Esophagus muscularis mucosa (tissue), 4 donors: ENCODE measurements around the gene GOSR1. TPM values are rescaled to one million over a fixed set of nuclear protein-coding genes. Genes with fewer than 3 reads are reported as not detected.
"Not testable (repeated sequence)": the region's sequence is repeated elsewhere in the genome, so short reads cannot be mapped to it uniquely, and the experiment has no call there.

Source experiments
- DNase-seq: peaks from one replicate; pipeline ENCODE4 v3.0.0-alpha.2; 2017; ENCODE audit errors: extremely low spot score
- H3K27ac ChIP-seq, 4 donors: fragments of 200-600 bp; sonication (generic); replicated peaks in 1 of 4; 1 replicate in 3 of 4; 2 replicates in 1 of 4; pipeline ENCODE4 v1.5.1; 2016 to 2019; ENCODE audit warnings: mild to moderate bottlenecking in 1 of 4
- H3K27me3 ChIP-seq, 4 donors: fragments of 200-600 bp; sonication (generic); one replicate each; pipeline versions ENCODE4 v1.5.1 to v1.6.0; 2016 to 2019
- H3K36me3 ChIP-seq, 4 donors: fragments of 200-600 bp; sonication (generic); one replicate each; pipeline ENCODE4 v1.5.1; 2016 to 2019
- H3K4me1 ChIP-seq, 4 donors: fragments of 200-600 bp; sonication (generic); one replicate each; pipeline ENCODE4 v1.5.1; 2016 to 2019
- H3K4me3 ChIP-seq, 4 donors: fragments of 200-600 bp; sonication (generic); 1 replicate in 2 of 4; 2 replicates in 2 of 4; pipeline ENCODE4 v1.5.1; 2016 to 2019; ENCODE audit warnings: mild to moderate bottlenecking in 4 of 4, moderate library complexity in 1 of 4
- H3K9me3 ChIP-seq, 4 donors: fragments of 200-600 bp; sonication (generic); 1 replicate in 3 of 4; 2 replicates in 1 of 4; pipeline ENCODE4 v1.5.1; 2016 to 2019
- EP300 ChIP-seq: sonication (generic); formaldehyde crosslinking; IDR thresholded peaks from one replicate; pipeline ENCODE4 v1.6.1; 2017; ENCODE audit warnings: antibody characterized with exemption
- POLR2A ChIP-seq: fragments of 450-650 bp; IDR thresholded peaks from one replicate; pipeline ENCODE4 v1.6.1; 2017; ENCODE audit warnings: antibody characterized with exemption, moderate library complexity, mild to moderate bottlenecking, low read depth
- POLR2AphosphoS5 ChIP-seq, 2 donors: sonication (generic); formaldehyde crosslinking; IDR thresholded peaks; one replicate each; pipeline ENCODE4 v1.6.1; 2017; ENCODE audit warnings: antibody characterized with exemption in 2 of 2
- WGBS: methylation state at CpG from one replicate; pipeline ENCODE4 v1.1.5; 2018; 5-methylcytosine and 5-hydroxymethylcytosine counted together
- intact Hi-C: fragments of 100-400 bp; cut with DNase I; formaldehyde crosslinking; loops from one replicate; pipeline ENCODE4 v1.15.1; 2023
- total RNA-seq, 4 donors: library from RNA; depleted of rRNA; stranded (reverse); fragments of >200 nt; gene quantifications; one replicate each; pipeline versions ENCODE4 v1.1.0 to v1.2.1, GENCODE V29; 2016
- TF ChIP-seq, protein P1 (sequence below), 3 experiments: fragments of 200-600 bp in 2 of 3; fragments of 450-650 bp in 1 of 3; sonication (generic) in 2 of 3; IDR thresholded peaks; one replicate each; pipeline ENCODE4 v1.5.1; 2017 to 2019; ENCODE audit warnings: antibody characterized with exemption in 3 of 3, mild to moderate bottlenecking in 2 of 3, moderate library complexity in 1 of 3

The GOSR1 gene
- total RNA-seq, 4 donors from 2014 or later, result 28.3 to 49.5 (median 34.2) TPM

- 87% methylated on average over 10 of the region's 10 CpGs for WGBS
- intact Hi-C loops, result no loop called here
Observed at GRCh38 chr17:30550512-30551273, 73.5 kb downstream of the GOSR1 start.

GRCh38 chr17:30551274-30551995 is 74.2 kb downstream of the GOSR1 start:
- H3K27me3 ChIP-seq, H3K9me3 ChIP-seq, H3K36me3 ChIP-seq, H3K4me1 ChIP-seq, H3K27ac ChIP-seq, intact Hi-C loops, H3K4me3 ChIP-seq, DNase-seq: not testable (repeated sequence)
- 81% methylated on average over 9 of the region's 9 CpGs for WGBS

More at GRCh38 chr17:30550512-30551273, 73.5 kb downstream of the GOSR1 start:
- H3K9me3 ChIP-seq, result no peaks in the 10 kb centered on the region
- DNase-seq, result no peak
- no peaks in the 10 kb centered on the region for H3K4me1 ChIP-seq
- TF ChIP-seq POLR2A (no peak), POLR2AphosphoS5 (IDR thresholded peaks at IDR 0.05) (no peak), EP300 (no peak)
- TF ChIP-seq, protein P1, sequence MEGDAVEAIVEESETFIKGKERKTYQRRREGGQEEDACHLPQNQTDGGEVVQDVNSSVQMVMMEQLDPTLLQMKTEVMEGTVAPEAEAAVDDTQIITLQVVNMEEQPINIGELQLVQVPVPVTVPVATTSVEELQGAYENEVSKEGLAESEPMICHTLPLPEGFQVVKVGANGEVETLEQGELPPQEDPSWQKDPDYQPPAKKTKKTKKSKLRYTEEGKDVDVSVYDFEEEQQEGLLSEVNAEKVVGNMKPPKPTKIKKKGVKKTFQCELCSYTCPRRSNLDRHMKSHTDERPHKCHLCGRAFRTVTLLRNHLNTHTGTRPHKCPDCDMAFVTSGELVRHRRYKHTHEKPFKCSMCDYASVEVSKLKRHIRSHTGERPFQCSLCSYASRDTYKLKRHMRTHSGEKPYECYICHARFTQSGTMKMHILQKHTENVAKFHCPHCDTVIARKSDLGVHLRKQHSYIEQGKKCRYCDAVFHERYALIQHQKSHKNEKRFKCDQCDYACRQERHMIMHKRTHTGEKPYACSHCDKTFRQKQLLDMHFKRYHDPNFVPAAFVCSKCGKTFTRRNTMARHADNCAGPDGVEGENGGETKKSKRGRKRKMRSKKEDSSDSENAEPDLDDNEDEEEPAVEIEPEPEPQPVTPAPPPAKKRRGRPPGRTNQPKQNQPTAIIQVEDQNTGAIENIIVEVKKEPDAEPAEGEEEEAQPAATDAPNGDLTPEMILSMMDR (IDR thresholded peaks at IDR 0.05), result no peak
- no peak overlapping the region for H3K27ac ChIP-seq
- H3K4me3 ChIP-seq, result no peak overlapping the region
- H3K36me3 ChIP-seq, result peaks cover 0 to 3% (median 0%) of the 10 kb centered on the region in 4 donors
- no peaks in the 10 kb centered on the region for H3K27me3 ChIP-seq

- whole genome bisulfite sequencing, result 88% methylated on average over 3 of the region's 9 CpGs
- intact Hi-C loops, result no loop called here
Observed at GRCh38 chr17:30551996-30552339, 74.8 kb downstream of the GOSR1 start.

GRCh38 chr17:30552994-30553566 is 75.9 kb downstream of the GOSR1 start:
- H3K36me3 ChIP-seq, result peaks cover 0 to 3% (median 0%) of the 10 kb centered on the region in 4 donors
- no peak for TF ChIP-seq POLR2AphosphoS5 (IDR thresholded peaks at IDR 0.05)
- TF ChIP-seq EP300, result no peak
- TF ChIP-seq POLR2A, result no peak
- TF ChIP-seq, protein P1 (IDR thresholded peaks at IDR 0.05), result no peak
- H3K4me1 ChIP-seq, result no peaks in the 10 kb centered on the region
- no peak overlapping the region for H3K4me3 ChIP-seq
- intact Hi-C loops, result no loop called here
- H3K9me3 ChIP-seq, result no peaks in the 10 kb centered on the region
- no peak overlapping the region for H3K27ac ChIP-seq
- H3K27me3 ChIP-seq, result no peaks in the 10 kb centered on the region
- 93% methylated on average over 7 of the region's 10 CpGs for WGBS
- no peak for DNase-seq

More at GRCh38 chr17:30551996-30552339, 74.8 kb downstream of the GOSR1 start:
- Histone ChIP-seq H3K36me3 (peaks cover 0 to 3% (median 0%) of the 10 kb centered on the region in 4 donors), H3K4me1 (no peaks in the 10 kb centered on the region), H3K4me3 (no peak overlapping the region), H3K27ac (no peak overlapping the region), H3K9me3 (no peaks in the 10 kb centered on the region), H3K27me3 (no peaks in the 10 kb centered on the region)
- DNase-seq, result no peak
- TF ChIP-seq POLR2A (no peak), POLR2AphosphoS5 (IDR thresholded peaks at IDR 0.05) (no peak), EP300 (no peak)
- TF ChIP-seq, protein P1 (IDR thresholded peaks at IDR 0.05), result no peak

GRCh38 chr17:30553823-30554440 is 76.7 kb downstream of the GOSR1 start:
- 95% methylated on average over 3 of the region's 4 CpGs for WGBS
- H3K9me3 ChIP-seq, H3K27me3 ChIP-seq, H3K36me3 ChIP-seq, H3K27ac ChIP-seq, H3K4me1 ChIP-seq, DNase-seq, intact Hi-C loops, H3K4me3 ChIP-seq: not testable (repeated sequence)
